GM21619 (cell line): ENCODE measurements around the gene MYH10.
A peak's percentile ranks its signal among the peaks of the same experiment; 100 is the strongest.

Experiments used
- ATAC-seq: cut with Tn5 transposase; IDR thresholded peaks from one replicate; pipeline ENCODE4 v1.9.1; 2021; ENCODE audit not compliant: unreplicated experiment

The MYH10 gene

DNA sequence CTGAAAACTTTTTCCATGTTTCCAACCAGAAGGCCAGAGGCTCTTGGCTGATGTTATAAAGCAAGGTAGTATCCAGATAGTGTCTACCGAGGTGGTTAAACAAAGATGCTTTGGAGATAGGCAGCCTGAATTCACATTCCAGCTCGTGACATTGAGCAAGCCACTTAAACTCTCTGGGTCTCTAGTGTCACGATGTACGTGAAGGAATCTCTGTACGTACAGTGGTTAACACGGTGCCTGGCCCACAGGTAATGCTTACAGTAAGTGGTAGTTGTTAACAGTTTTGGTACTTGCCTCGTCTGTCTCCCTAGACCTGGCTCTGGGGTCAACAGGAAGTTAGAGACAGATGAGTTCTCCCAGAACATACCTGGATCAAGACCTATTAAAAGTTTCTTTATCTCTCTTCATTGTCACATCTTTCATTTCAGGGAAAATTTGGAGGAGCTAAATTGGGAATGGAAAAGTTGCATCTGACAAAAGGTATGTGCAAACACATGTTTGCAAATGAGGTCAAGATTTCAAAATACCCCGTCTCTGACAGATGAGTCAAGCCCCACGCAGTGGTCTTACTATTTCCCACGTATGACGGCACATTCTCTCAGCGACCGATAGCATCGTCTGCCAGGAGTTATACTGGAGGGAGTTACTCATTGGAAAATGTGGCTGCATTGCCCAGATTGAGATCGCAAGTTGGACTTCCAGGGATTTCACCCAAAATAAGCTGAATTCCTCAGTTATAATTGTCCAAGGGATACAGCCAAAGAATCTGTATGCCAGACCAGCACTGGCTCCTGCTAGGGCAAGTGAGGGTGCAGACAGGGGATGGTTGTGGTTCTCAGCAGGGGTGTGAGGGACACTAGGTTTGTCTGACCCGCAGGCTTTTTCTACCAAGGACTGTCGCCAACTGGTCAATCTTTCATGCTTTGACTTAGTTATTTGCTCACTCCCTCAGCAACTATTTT, 18.9 kb upstream of the MYH10 start:
- no peak for ATAC-seq

- ATAC-seq, result no peak
Observed at GRCh38 chr17:8647956-8648355, 17.4 kb upstream of the MYH10 start.

DNA sequence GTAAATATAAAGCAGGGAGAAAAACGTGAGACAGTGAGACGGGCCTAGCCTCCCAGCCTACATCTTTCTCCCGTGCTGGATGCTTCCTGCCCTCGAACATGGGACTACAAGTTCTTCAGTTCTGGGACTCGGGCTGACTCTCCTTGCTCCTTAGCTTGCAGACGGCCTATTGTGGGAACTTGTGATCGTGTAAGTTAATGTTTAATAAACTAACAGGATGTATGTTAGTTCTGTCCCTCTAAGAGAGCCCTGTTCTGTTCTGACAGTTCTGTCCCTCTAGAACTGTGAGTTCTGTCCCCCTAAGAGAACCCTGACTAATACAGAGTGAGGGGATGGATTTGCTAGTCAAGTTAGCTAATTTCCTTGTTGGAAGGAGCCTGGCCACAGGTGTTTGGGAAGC, 16.7 kb upstream of the MYH10 start:
- no peak for ATAC-seq

- no peak for ATAC-seq
Observed at GRCh38 chr17:8644507-8644902, 14.0 kb upstream of the MYH10 start.

DNA sequence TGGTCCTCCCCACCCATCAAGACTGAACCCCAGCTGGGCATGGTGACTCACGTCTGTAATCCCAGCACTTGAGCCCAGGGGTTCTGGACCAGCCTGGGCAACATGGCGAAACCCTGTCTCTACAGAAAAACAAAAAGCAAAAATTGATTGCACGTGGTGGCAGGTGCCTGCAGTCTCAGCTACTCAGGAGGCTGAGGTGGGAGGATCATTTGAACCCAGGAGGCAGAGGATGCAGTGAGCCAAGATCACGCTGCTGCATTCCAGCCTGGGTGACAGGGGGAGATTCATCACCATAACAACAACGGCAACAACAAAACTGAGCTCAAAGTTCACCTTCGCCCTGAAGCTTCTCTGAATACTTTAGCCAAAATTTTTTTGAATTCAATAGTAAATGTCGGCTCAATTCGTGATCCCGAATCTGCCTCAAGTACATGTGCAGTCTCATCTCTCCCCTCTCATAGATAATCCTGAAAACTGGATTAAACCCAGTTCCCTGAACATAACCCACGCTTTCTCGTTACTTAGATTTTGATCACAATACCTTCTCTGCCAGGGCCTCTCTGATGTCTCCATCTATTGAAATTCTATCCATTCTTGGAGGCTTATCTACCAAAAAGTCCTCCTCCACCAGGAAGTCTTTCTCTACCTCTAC, 13.5 kb upstream of the MYH10 start:
- ATAC-seq, result no peak

- ATAC-seq, result no peak
Observed at GRCh38 chr17:8639709-8640108, 9.2 kb upstream of the MYH10 start.

DNA sequence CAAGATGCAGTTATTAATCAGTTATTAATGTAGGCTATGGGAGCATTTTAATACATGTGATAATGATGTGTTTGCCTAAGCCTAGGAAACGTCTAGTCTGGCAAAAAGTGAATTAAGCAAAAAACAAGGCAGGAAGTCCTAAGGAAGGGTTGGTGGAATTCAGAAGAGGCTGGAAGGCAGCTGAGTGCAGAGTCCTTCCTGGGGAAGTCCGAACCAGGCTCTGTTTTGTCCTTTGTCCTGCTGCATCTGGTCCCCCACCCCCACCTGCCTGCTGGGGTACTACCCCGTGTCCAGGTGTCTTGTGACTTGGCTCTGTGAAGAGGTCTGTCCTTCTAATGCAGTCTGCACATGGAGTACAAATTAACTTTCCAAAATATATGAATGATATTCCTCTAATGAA, 1.5 kb upstream of the MYH10 start:
- ATAC-seq, result no peak

GRCh38 chr17:8631554-8631877, 991 bp upstream of the MYH10 start:
- ATAC-seq, result no peak

GRCh38 chr17:8630802-8631553, 453 bp upstream of the MYH10 start:
- peak; percentile 97 for ATAC-seq

GRCh38 chr17:8629371-8630226, 926 bp downstream of the MYH10 start:
- no peak for ATAC-seq

- no peak for ATAC-seq
Observed at GRCh38 chr17:8628609-8629169, 1.8 kb downstream of the MYH10 start.

- no peak for ATAC-seq
Observed at GRCh38 chr17:8628172-8628571, 2.4 kb downstream of the MYH10 start.

DNA sequence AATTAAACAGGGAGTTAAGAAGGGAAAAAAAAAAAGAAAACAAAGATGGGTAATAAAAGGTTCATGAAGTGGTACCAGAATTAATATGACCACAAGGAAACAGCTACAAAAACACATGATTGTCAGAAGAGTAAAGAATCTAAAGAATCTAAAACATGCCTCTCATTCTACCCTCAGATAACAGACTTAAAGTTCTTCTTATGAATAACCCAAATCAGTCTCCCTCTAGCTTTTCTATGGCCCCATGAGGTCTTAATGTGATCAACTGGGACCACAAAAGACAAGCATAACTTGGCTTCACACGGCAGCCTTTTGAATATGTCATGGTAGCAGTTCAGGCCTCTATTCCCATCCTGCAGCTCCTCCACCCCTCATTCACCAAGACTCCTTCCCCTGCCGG, 6.9 kb downstream of the MYH10 start:
- no peak for ATAC-seq

DNA sequence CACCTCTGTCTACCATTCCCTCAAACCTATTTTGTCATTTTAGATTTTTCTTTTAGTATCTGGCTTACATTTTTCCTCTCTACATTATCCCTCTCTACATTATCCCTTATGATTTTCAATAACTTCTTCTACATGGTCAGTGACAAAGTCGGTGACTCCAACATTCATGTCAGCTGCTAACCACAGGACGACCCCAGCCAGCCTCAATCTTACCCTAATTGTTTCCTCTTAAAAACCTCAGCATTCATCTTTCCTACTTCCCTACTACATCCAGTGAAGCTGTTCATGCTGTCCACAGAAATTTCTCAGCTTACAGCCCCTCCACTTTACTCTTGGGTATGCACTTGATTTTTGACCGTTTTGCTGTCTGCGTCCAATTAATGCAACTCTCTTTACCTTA, 8.3 kb downstream of the MYH10 start:
- no peak for ATAC-seq

GRCh38 chr17:8621585-8621984, 8.9 kb downstream of the MYH10 start:
- no peak for ATAC-seq

GRCh38 chr17:8619294-8619693, 11.2 kb downstream of the MYH10 start:
- ATAC-seq, result no peak

GRCh38 chr17:8618825-8619224, 11.7 kb downstream of the MYH10 start:
- ATAC-seq, result no peak

DNA sequence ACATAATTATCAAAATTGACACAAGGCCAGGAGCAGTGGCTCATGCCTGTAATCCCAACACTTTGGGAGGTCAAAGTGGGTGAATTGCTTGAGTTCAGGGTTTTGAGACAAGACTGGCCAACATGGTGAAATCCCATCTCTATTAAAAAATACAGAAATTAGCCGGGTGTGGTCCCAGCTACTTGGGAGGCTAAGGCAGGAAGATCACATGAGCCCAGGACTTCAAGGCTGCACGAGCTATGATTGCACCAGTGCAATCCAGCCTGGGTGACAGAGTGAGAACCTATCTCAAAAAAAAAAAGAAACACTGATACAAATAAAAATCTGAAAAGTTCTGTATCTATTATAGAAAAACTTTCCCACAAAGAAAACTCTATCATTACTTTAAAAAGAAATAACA, 15.5 kb downstream of the MYH10 start:
- ATAC-seq, result no peak

DNA sequence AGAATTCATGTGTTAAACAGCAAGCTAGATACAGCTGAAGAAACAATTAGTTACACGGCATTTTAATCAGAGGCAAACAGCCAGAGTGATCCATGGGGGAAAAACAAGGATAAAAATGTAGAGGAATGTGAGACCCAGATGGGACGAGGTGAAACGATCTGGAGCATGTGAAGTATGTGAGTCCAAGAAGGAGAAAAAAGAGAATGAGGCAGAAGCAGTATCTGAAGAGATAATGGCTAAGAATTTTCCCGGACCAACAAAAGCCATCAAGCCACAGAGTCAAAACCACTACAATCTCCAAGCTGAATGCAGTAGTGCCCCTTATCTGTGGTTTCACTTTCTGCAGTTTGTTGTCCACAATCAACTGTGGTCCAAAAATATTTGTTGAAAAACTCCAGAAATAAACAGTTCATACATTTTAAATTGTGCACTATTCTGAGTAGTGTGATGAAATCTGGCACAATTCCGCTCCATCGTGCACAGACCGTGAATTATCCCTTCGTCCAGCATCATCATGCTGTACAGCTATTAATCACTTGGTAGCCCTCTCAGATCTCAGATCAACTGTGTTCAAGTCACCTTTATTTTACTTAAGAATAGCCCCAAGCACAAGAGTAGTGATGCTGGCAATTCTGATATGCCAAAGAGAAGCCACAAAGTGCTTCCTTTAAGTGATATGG, 18.8 kb downstream of the MYH10 start:
- no peak for ATAC-seq

DNA sequence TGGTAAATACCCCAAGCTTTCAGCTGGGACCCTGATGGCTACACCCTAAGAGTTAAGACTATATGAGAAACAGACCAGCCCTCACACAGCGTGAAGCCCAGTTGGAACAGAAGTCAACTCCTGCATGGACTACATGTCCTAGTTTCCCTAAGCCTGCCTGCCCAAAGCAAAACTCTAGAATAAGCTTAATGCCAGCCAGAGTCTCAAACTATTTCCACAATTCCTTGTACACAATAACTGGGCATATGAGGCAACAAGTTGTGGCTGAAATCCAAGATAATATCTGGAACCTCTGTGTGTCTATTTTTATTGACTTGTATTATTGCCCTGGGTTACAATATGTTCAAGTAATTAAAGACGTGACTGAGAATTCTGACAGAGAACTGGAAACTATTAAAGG, 19.4 kb downstream of the MYH10 start:
- no peak for ATAC-seq
